Measurements from ENCODE around the gene CFAP61.

GRCh38 chr20:20034486-20034885 is 17.8 kb upstream of the CFAP61 start:
- TF ChIP-seq, protein P1, sequence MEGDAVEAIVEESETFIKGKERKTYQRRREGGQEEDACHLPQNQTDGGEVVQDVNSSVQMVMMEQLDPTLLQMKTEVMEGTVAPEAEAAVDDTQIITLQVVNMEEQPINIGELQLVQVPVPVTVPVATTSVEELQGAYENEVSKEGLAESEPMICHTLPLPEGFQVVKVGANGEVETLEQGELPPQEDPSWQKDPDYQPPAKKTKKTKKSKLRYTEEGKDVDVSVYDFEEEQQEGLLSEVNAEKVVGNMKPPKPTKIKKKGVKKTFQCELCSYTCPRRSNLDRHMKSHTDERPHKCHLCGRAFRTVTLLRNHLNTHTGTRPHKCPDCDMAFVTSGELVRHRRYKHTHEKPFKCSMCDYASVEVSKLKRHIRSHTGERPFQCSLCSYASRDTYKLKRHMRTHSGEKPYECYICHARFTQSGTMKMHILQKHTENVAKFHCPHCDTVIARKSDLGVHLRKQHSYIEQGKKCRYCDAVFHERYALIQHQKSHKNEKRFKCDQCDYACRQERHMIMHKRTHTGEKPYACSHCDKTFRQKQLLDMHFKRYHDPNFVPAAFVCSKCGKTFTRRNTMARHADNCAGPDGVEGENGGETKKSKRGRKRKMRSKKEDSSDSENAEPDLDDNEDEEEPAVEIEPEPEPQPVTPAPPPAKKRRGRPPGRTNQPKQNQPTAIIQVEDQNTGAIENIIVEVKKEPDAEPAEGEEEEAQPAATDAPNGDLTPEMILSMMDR (conservative IDR thresholded peaks at IDR 0.05), result no peak
- TF ChIP-seq ZFX (IDR thresholded peaks at IDR 0.05), result no peak

Data from C4-2B (cell line).